ENCODE data around the gene GLIS1.

The GLIS1 gene

GRCh38 chr1:53462769-53463501 lies 276.0 kb downstream of the GLIS1 start:
- ChIA-PET CTCF (interaction anchor here (1.1 to 1.4 kb wide), 2 partner anchors 22 to 253 kb away, joined by 3 read pairs; no protein-coding TSS in a partner anchor), POLR2A (interaction anchor here (0.6 kb wide), 1 partner anchor 49 kb away, joined by 3 read pairs; no protein-coding TSS in a partner anchor)
- no peak for DNase-seq (ENCODE audit: extremely low spot score)
- TF ChIP-seq PKNOX1 (IDR thresholded peaks at IDR 0.05): peak; percentile 46
- TF ChIP-seq TARDBP (IDR thresholded peaks at IDR 0.05): no peak

- ChIA-PET POLR2A (no interaction called here), CTCF (interaction anchor here (0.6 to 1.1 kb wide), 2 partner anchors 22 to 253 kb away, joined by 3 read pairs; no protein-coding TSS in a partner anchor)
- no peak for TF ChIP-seq NFRKB (IDR thresholded peaks at IDR 0.05)
- DNase-seq (ENCODE audit: extremely low spot score): no peak
Observed at GRCh38 chr1:53462193-53462592, 276.8 kb downstream of the GLIS1 start.

GRCh38 chr1:53461323-53462044 lies 277.5 kb downstream of the GLIS1 start:
- POLR2A ChIA-PET: no interaction called here
- no peak for DNase-seq (ENCODE audit: extremely low spot score)
- no peak for TF ChIP-seq FOXA1 (IDR thresholded peaks at IDR 0.05)
- TF ChIP-seq L3MBTL2 (conservative IDR thresholded peaks at IDR 0.05): no peak
- no peak for TF ChIP-seq BHLHE40 (IDR thresholded peaks at IDR 0.05; ENCODE audit: borderline replicate concordance)
- no peak for TF ChIP-seq PKNOX1 (IDR thresholded peaks at IDR 0.05)
- TF ChIP-seq ELF4 (IDR thresholded peaks at IDR 0.05): no peak
- TF ChIP-seq SP1 (IDR thresholded peaks at IDR 0.05): no peak
- TF ChIP-seq ZNF384 (IDR thresholded peaks at IDR 0.05): no peak
- no peak for TF ChIP-seq CTBP1 (IDR thresholded peaks at IDR 0.05; ENCODE audit: borderline replicate concordance)
- no peak for TF ChIP-seq NFRKB (IDR thresholded peaks at IDR 0.05)
- TF ChIP-seq FOXM1 (IDR thresholded peaks at IDR 0.05; ENCODE audit: borderline replicate concordance): no peak
- no peak for TF ChIP-seq SUZ12 (IDR thresholded peaks at IDR 0.05)
- no peak for TF ChIP-seq TARDBP (IDR thresholded peaks at IDR 0.05)
- TF ChIP-seq HDGF (IDR thresholded peaks at IDR 0.05; ENCODE audit: borderline replicate concordance): no peak
- no peak for TF ChIP-seq ARNT (IDR thresholded peaks at IDR 0.05)
- TF ChIP-seq LEF1 (IDR thresholded peaks at IDR 0.05; ENCODE audit: borderline replicate concordance): no peak
- no peak for TF ChIP-seq FOXK2 (IDR thresholded peaks at IDR 0.05)
- CTCF ChIA-PET: interaction anchor here (0.6 to 1.1 kb wide), 3 partner anchors 13 to 254 kb away, joined by 3 read pairs; no protein-coding TSS in a partner anchor

GRCh38 chr1:53460666-53461322 lies 278.2 kb downstream of the GLIS1 start:
- DNase-seq (ENCODE audit: extremely low spot score): no peak
- no peak for TF ChIP-seq FOXM1 (IDR thresholded peaks at IDR 0.05; ENCODE audit: borderline replicate concordance)
- no peak for TF ChIP-seq NFRKB (IDR thresholded peaks at IDR 0.05)
- no peak for TF ChIP-seq L3MBTL2 (conservative IDR thresholded peaks at IDR 0.05)
- TF ChIP-seq HDGF (IDR thresholded peaks at IDR 0.05; ENCODE audit: borderline replicate concordance): no peak
- TF ChIP-seq FOXK2 (IDR thresholded peaks at IDR 0.05): no peak
- no peak for TF ChIP-seq LEF1 (IDR thresholded peaks at IDR 0.05; ENCODE audit: borderline replicate concordance)
- no peak for TF ChIP-seq PKNOX1 (IDR thresholded peaks at IDR 0.05)
- no peak for TF ChIP-seq FOXA1 (IDR thresholded peaks at IDR 0.05)
- no peak for TF ChIP-seq SUZ12 (IDR thresholded peaks at IDR 0.05)
- TF ChIP-seq ELF4 (IDR thresholded peaks at IDR 0.05): no peak
- TF ChIP-seq TARDBP (IDR thresholded peaks at IDR 0.05): no peak
- TF ChIP-seq ARNT (IDR thresholded peaks at IDR 0.05): no peak
- TF ChIP-seq BHLHE40 (IDR thresholded peaks at IDR 0.05; ENCODE audit: borderline replicate concordance): no peak
- TF ChIP-seq SP1 (IDR thresholded peaks at IDR 0.05): no peak
- no peak for TF ChIP-seq ZNF384 (IDR thresholded peaks at IDR 0.05)
- no peak for TF ChIP-seq CTBP1 (IDR thresholded peaks at IDR 0.05; ENCODE audit: borderline replicate concordance)
- ChIA-PET CTCF (interaction anchor here (0.6 kb wide), 1 partner anchor 12 kb away, joined by 3 read pairs; no protein-coding TSS in a partner anchor), POLR2A (no interaction called here)

- TF ChIP-seq ZNF384 (IDR thresholded peaks at IDR 0.05): no peak
- TF ChIP-seq FOXK2 (IDR thresholded peaks at IDR 0.05): no peak
- no peak for TF ChIP-seq ELF4 (IDR thresholded peaks at IDR 0.05)
- no peak for TF ChIP-seq FOXM1 (IDR thresholded peaks at IDR 0.05; ENCODE audit: borderline replicate concordance)
- TF ChIP-seq LEF1 (IDR thresholded peaks at IDR 0.05; ENCODE audit: borderline replicate concordance): no peak
- TF ChIP-seq L3MBTL2 (conservative IDR thresholded peaks at IDR 0.05): no peak
- DNase-seq (ENCODE audit: extremely low spot score): no peak
- ChIA-PET POLR2A (no interaction called here), CTCF (no interaction called here)
Observed at GRCh38 chr1:53460211-53460634, 278.7 kb downstream of the GLIS1 start.
